T-cell (primary cell): ENCODE results near the gene DGUOK. TPM values are rescaled to one million over a fixed set of nuclear protein-coding genes. Genes with fewer than 3 reads are reported as not detected.

Experiments used
- ATAC-seq, 4 experiments: fragments of 200-7000 bp in 3 of 4; fragments of 150-1000 bp in 1 of 4; cut with Tn5 transposase; replicated peaks in 1 of 4; 1 replicate in 3 of 4; 2 replicates in 1 of 4; pipeline ENCODE4 v1.10.0; 2021; ENCODE audit warnings: moderate library complexity in 3 of 4, mild to moderate bottlenecking in 2 of 4, moderate number of reproducible peaks in 1 of 4
- CTCF ChIA-PET, 2 donors: fragments of 300-600 bp; sonication (Branson Sonifier 250); formaldehyde crosslinking; loops; one replicate each; lab custom pipeline; 2022; ENCODE audit warnings: antibody characterized with exemption in 2 of 2; lab: Charles Lee
- POLR2A ChIA-PET, 2 donors: fragments of 300-600 bp; sonication (Branson Sonifier 250); formaldehyde crosslinking; loops; one replicate each; lab custom pipeline; 2022; ENCODE audit warnings: antibody characterized with exemption in 2 of 2; lab: Charles Lee
- DNase-seq, 35 experiments: peaks; one replicate each; pipeline versions ENCODE4 v3.0.0 to v3.0.0-alpha.2; 2013 to 2023
- H3K27ac ChIP-seq: one replicate; pipeline ENCODE4 v1.5.1; 2013; ENCODE audit warnings: low read length
- H3K27me3 ChIP-seq, 2 experiments: replicated peaks in 1 of 2; 1 replicate in 1 of 2; 2 replicates in 1 of 2; pipeline versions ENCODE4 v1.6.1 to v1.7.0; 2013; ENCODE audit warnings: low read length in 1 of 2, mixed read lengths in 1 of 2; ENCODE audit not compliant: control insufficient read depth in 2 of 2, insufficient read depth in 2 of 2; ENCODE audit errors: extremely low read depth in 1 of 2
- H3K36me3 ChIP-seq, 2 donors: 1 replicate in 1 of 2; 2 replicates in 1 of 2; pipeline versions ENCODE4 v1.6.1 to v1.7.0; 2013; ENCODE audit warnings: low read length in 1 of 2; ENCODE audit not compliant: control insufficient read depth in 2 of 2, insufficient read depth in 1 of 2; ENCODE audit errors: extremely low read depth in 1 of 2
- H3K4me1 ChIP-seq, 2 experiments: 1 replicate in 1 of 2; 2 replicates in 1 of 2; pipeline versions ENCODE4 v1.6.1 to v1.7.0; 2013; ENCODE audit warnings: low read length in 2 of 2, mixed read lengths in 1 of 2; ENCODE audit not compliant: insufficient read depth in 2 of 2, control insufficient read depth in 1 of 2; ENCODE audit errors: extremely low read depth in 1 of 2
- H3K4me3 ChIP-seq, 2 donors: 1 replicate in 1 of 2; 2 replicates in 1 of 2; pipeline versions ENCODE4 v1.5.1 to v1.7.0; 2013; ENCODE audit warnings: mild to moderate bottlenecking in 2 of 2, low read length in 1 of 2, moderate library complexity in 1 of 2; ENCODE audit not compliant: control insufficient read depth in 1 of 2; ENCODE audit errors: extremely low read depth in 1 of 2
- H3K9me3 ChIP-seq: 2 replicates; pipeline ENCODE4 v1.7.0; 2013
- H3K27ac Mint-ChIP-seq, 2 donors: one replicate each; pipeline ENCODE4 v1.8.0; 2020 to 2021; ENCODE audit warnings: mild to moderate bottlenecking in 2 of 2, mixed read lengths in 2 of 2
- H3K27me3 Mint-ChIP-seq, 2 donors: one replicate each; pipeline ENCODE4 v1.8.0; 2021 to 2022; ENCODE audit warnings: mixed read lengths in 2 of 2
- H3K36me3 Mint-ChIP-seq: one replicate; pipeline ENCODE4 v1.8.0; 2021; ENCODE audit warnings: mixed read lengths
- H3K4me1 Mint-ChIP-seq, 3 donors: one replicate each; pipeline ENCODE4 v1.8.0; 2020 to 2022; ENCODE audit warnings: mixed read lengths in 3 of 3, mild to moderate bottlenecking in 1 of 3
- H3K4me3 Mint-ChIP-seq, 3 donors: one replicate each; pipeline ENCODE4 v1.8.0; 2020 to 2022; ENCODE audit warnings: mild to moderate bottlenecking in 3 of 3, mixed read lengths in 3 of 3, moderate library complexity in 3 of 3
- H3K9me3 Mint-ChIP-seq, 3 donors: one replicate each; pipeline ENCODE4 v1.8.0; 2020 to 2022; ENCODE audit warnings: mixed read lengths in 3 of 3
- WGBS: methylation state at CpG from one replicate; pipeline ENCODE4 v1.1.5; 2013; ENCODE audit warnings: missing lambda C conversion rate; ENCODE audit not compliant: insufficient coverage; 5-methylcytosine and 5-hydroxymethylcytosine counted together
- total RNA-seq, 35 experiments: library from RNA in 6 of 35; stranded (reverse) in 6 of 35; fragments of 120-200 nt in 1 of 35; gene quantifications; one replicate each; pipeline versions ENCODE4 v1.2.1 to v1.2.4 and lab custom pipeline; 2013 to 2026

DGUOK gene
- total RNA-seq, 5 donors from 2014 or later (not counting 1 experiment from before 2014, with no cell fraction given) = 44.0 to 70.2 (median 62.5) TPM

GRCh38 chr2:73972846-73973245, 46.2 kb downstream of the DGUOK start:
- Mint-ChIP-seq H3K4me1 (peaks cover 73 to 91% (median 78%) of the 10 kb centered on the region in 3 donors), H3K4me3 (peak overlapping the region in 1 of 3 donors; percentile 16), H3K9me3 (no peaks in the 10 kb centered on the region), H3K27me3 (no peaks in the 10 kb centered on the region), H3K36me3 (no peaks in the 10 kb centered on the region), H3K27ac (peak overlapping the region; percentile 73 to 75)
- H3K4me1 ChIP-seq = peaks cover 58% of the 10 kb centered on the region in 2 experiments
- H3K27ac ChIP-seq = no peak overlapping the region
- H3K9me3 ChIP-seq = no peaks in the 10 kb centered on the region
- H3K36me3 ChIP-seq = no peaks in the 10 kb centered on the region
- 70% methylated on average over 3 of the region's 3 CpGs for WGBS
- DNase-seq = no peak
- POLR2A ChIA-PET = interaction anchor here in 1 of 2 donors (0.6 kb wide), 2 partner anchors 29 to 34 kb away, joined by 3 read pairs; no protein-coding TSS in a partner anchor
- no peak overlapping the region for H3K4me3 ChIP-seq
- no peak for ATAC-seq
- no peaks in the 10 kb centered on the region for H3K27me3 ChIP-seq
- CTCF ChIA-PET = no interaction called here

GRCh38 chr2:73975731-73976130, 49.1 kb downstream of the DGUOK start:
- H3K27ac Mint-ChIP-seq = peak overlapping the region; percentile 19 to 31
- WGBS = no CpG with 5 or more reads among the region's 3 CpGs
- H3K27me3 Mint-ChIP-seq = no peaks in the 10 kb centered on the region
- ATAC-seq = no peak
- no peaks in the 10 kb centered on the region for H3K36me3 Mint-ChIP-seq
- ChIA-PET POLR2A (interaction anchor here in 1 of 2 donors (0.5 kb wide), 1 partner anchor 58 kb away, joined by 4 read pairs; no protein-coding TSS in a partner anchor), CTCF (interaction anchor here (0.6 kb wide), 2 partner anchors 364 to 902 kb away, joined by 3 read pairs; no protein-coding TSS in a partner anchor)
- Histone ChIP-seq H3K4me3 (no peak overlapping the region), H3K36me3 (no peaks in the 10 kb centered on the region), H3K27ac (no peak overlapping the region), H3K27me3 (no peaks in the 10 kb centered on the region), H3K4me1 (peaks cover 62% of the 10 kb centered on the region in 2 experiments), H3K9me3 (no peaks in the 10 kb centered on the region)
- H3K9me3 Mint-ChIP-seq = no peaks in the 10 kb centered on the region
- DNase-seq = no peak
- H3K4me3 Mint-ChIP-seq = no peak overlapping the region
- peaks cover 71 to 87% (median 74%) of the 10 kb centered on the region in 3 donors for H3K4me1 Mint-ChIP-seq

GRCh38 chr2:73976803-73977202, 50.1 kb downstream of the DGUOK start:
- Mint-ChIP-seq H3K36me3 (no peaks in the 10 kb centered on the region), H3K4me3 (peak overlapping the region in 1 of 3 donors; percentile 53), H3K27me3 (no peaks in the 10 kb centered on the region), H3K9me3 (no peaks in the 10 kb centered on the region), H3K27ac (peak overlapping the region; percentile 41 to 69), H3K4me1 (peaks cover 71 to 87% (median 74%) of the 10 kb centered on the region in 3 donors)
- no peaks in the 10 kb centered on the region for H3K9me3 ChIP-seq
- H3K4me1 ChIP-seq = peaks cover 60% of the 10 kb centered on the region in 2 experiments
- no peak for DNase-seq
- no peak for ATAC-seq
- ChIA-PET POLR2A (interaction anchor here in 1 of 2 donors (0.6 kb wide), 1 partner anchor 9 kb away, joined by 5 read pairs; no protein-coding TSS in a partner anchor), CTCF (no interaction called here)
- no peak overlapping the region for H3K4me3 ChIP-seq
- no peaks in the 10 kb centered on the region for H3K27me3 ChIP-seq
- WGBS = 80% methylated on average over 1 of the region's 1 CpG
- no peaks in the 10 kb centered on the region for H3K36me3 ChIP-seq
- H3K27ac ChIP-seq = no peak overlapping the region

- Mint-ChIP-seq H3K36me3 (no peaks in the 10 kb centered on the region), H3K9me3 (no peaks in the 10 kb centered on the region), H3K4me1 (peaks cover 69 to 84% (median 71%) of the 10 kb centered on the region in 3 donors), H3K27ac (peak overlapping the region; percentile 41 to 69), H3K4me3 (peak overlapping the region in 1 of 3 donors; percentile 53), H3K27me3 (no peaks in the 10 kb centered on the region)
- Histone ChIP-seq H3K27ac (no peak overlapping the region), H3K9me3 (no peaks in the 10 kb centered on the region), H3K27me3 (no peaks in the 10 kb centered on the region), H3K36me3 (no peaks in the 10 kb centered on the region), H3K4me3 (no peak overlapping the region), H3K4me1 (peaks cover 54 to 62% of the 10 kb centered on the region in 2 experiments)
- CTCF ChIA-PET = no interaction called here
- WGBS = 100% methylated on average over 2 of the region's 2 CpGs
- POLR2A ChIA-PET = interaction anchor here in 1 of 2 donors (0.6 kb wide), 1 partner anchor 10 kb away, joined by 5 read pairs; no protein-coding TSS in a partner anchor
- no peak for DNase-seq
- no peak for ATAC-seq
Observed at GRCh38 chr2:73977466-73977865, 50.8 kb downstream of the DGUOK start.

- Mint-ChIP-seq H3K36me3 (no peaks in the 10 kb centered on the region), H3K27ac (peak overlapping the region; percentile 92 to 94), H3K4me1 (peaks cover 71 to 83% (median 73%) of the 10 kb centered on the region in 3 donors), H3K9me3 (no peaks in the 10 kb centered on the region), H3K27me3 (no peaks in the 10 kb centered on the region), H3K4me3 (peak overlapping the region; percentile 10 to 65 (median 49))
- DNase-seq (peak in 34 of 35 experiments; percentile 37 to 83 (median 65)), ATAC-seq (peak; percentile 80 to 92 (median 84))
- WGBS = 6% methylated on average over 5 of the region's 5 CpGs
- H3K27ac ChIP-seq = peak overlapping the region; percentile 4
- no peaks in the 10 kb centered on the region for H3K27me3 ChIP-seq
- peaks cover 58 to 64% of the 10 kb centered on the region in 2 experiments for H3K4me1 ChIP-seq
- POLR2A ChIA-PET = interaction anchor here in 1 of 2 donors (0.9 to 1.0 kb wide), 2 partner anchors 10 to 11 kb away, joined by 3 to 4 read pairs; no protein-coding TSS in a partner anchor
- H3K9me3 ChIP-seq = no peaks in the 10 kb centered on the region
- peak overlapping the region in 1 of 2 donors; percentile 21 for H3K4me3 ChIP-seq
- no peaks in the 10 kb centered on the region for H3K36me3 ChIP-seq
- CTCF ChIA-PET = interaction anchor here in 1 of 2 donors (0.6 kb wide), 1 partner anchor 861 kb away, joined by 3 read pairs; no protein-coding TSS in a partner anchor
Observed at GRCh38 chr2:73979021-73979420, 52.3 kb downstream of the DGUOK start.

- H3K4me1 ChIP-seq = peaks cover 59 to 68% of the 10 kb centered on the region in 2 experiments
- H3K27me3 Mint-ChIP-seq = no peaks in the 10 kb centered on the region
- CTCF ChIA-PET = interaction anchor here (0.6 to 0.7 kb wide), 2 partner anchors 518 to 861 kb away, joined by 3 read pairs; no protein-coding TSS in a partner anchor
Observed at GRCh38 chr2:73979686-73980085, 53.0 kb downstream of the DGUOK start.

More at GRCh38 chr2:73979686-73980085, 53.0 kb downstream of the DGUOK start:
- Histone ChIP-seq H3K27ac (peak overlapping the region; percentile 4), H3K4me3 (no peak overlapping the region), H3K36me3 (no peaks in the 10 kb centered on the region), H3K27me3 (no peaks in the 10 kb centered on the region), H3K9me3 (no peaks in the 10 kb centered on the region)
- WGBS = 20% methylated on average over 1 of the region's 3 CpGs
- POLR2A ChIA-PET = interaction anchor here (0.6 to 1.0 kb wide), 4 partner anchors 10 to 429 kb away, joined by 3 to 4 read pairs (median 3); no protein-coding TSS in a partner anchor
- Mint-ChIP-seq H3K9me3 (no peaks in the 10 kb centered on the region), H3K27ac (peak overlapping the region; percentile 92 to 94), H3K36me3 (no peaks in the 10 kb centered on the region), H3K4me3 (peak overlapping the region; percentile 10 to 65 (median 49)), H3K4me1 (peaks cover 71 to 78% (median 71%) of the 10 kb centered on the region in 3 donors)
- DNase-seq (no peak), ATAC-seq (no peak)
